Measurements from ENCODE around the gene POP4. TPM values are rescaled to one million over a fixed set of nuclear protein-coding genes. Genes with fewer than 3 reads are reported as not detected.

POP4 gene
- total and polyA plus RNA-seq, 2 of the 13 experiments (the other 11 are each of a cell fraction or from before 2014, with no cell fraction given): 32.2 to 84.0 TPM

DNA sequence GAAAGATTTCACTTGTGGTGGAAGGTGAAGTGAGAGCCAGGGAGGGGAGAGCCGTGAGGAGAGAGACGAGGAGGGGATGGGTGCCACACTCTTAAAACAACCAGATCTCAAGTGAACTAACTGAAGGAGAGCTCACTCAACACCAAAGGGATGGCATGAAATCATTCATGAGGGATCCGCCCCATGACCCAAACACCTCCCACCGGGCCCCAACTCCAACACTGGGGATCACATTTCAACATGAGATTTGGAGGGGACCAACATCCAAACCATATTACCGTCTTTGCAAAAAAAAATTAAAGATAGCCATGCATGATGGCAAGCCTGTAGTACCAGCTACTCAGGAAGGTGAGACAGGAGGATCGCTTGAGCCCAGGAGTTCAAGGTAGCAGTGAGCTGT, 34.9 kb upstream of the POP4 start (continued):
- TF ChIP-seq KLF13 (CRISPR knock-in tag; IDR thresholded peaks at IDR 0.05): no peak
- TF ChIP-seq CBX1 (IDR thresholded peaks at IDR 0.05; ENCODE audit: low read depth): no peak
- TF ChIP-seq GTF2F1 (IDR thresholded peaks at IDR 0.05; ENCODE audit: low read length): no peak

DNA sequence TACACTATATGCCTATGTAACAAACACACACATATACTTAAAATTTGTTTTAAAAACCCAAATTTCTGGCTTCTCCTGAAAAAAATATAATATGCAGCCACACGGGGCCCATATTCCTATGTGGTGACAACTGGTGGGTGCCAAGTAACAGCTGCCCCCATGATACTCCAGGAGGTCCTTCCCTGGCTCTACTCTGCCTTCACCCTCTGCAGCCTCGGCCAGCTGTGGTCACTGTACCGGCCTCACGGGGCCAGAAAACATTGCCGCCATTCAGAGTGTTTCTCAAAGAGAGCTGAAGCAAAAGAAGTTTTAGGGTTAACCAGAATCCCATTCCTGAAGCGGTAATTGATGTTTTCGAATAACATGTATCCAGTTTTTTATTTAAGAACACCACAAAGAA, 32.6 kb upstream of the POP4 start:
- in situ Hi-C loops (cut with HindIII; ENCODE audit: extremely low pct_ligation_motif_present, low pct_unique_long_range_greater_than_20kb): no loop called here
- Histone ChIP-seq H3K27me3 (ENCODE audit: control insufficient read depth in 1 of 2, insufficient read depth in 2 of 2, low read length in 2 of 2) (peaks cover 4 to 35% of the 10 kb centered on the region in 2 experiments), H3K79me2 (ENCODE audit: insufficient read depth, low read length) (no peaks in the 10 kb centered on the region), H3K4me2 (ENCODE audit: low read depth, low read length) (no peak overlapping the region), H3K4me3 (replicated peaks in 1 of 3; ENCODE audit: insufficient read depth in 1 of 3, low read depth in 2 of 3, low read length in 3 of 3) (no peak overlapping the region), H2AFZ (ENCODE audit: low read length) (no peak overlapping the region), H3K27ac (ENCODE audit: extremely low read length, insufficient read depth, low read length) (no peak overlapping the region), H3K4me1 (ENCODE audit: insufficient read depth, low read length) (no peaks in the 10 kb centered on the region), H3K9me3 (ENCODE audit: low read length) (no peaks in the 10 kb centered on the region), H3K9ac (ENCODE audit: insufficient read depth, low read depth, low read length) (no peak overlapping the region), H3K36me3 (replicated peaks in 1 of 2; ENCODE audit: control insufficient read depth in 1 of 2, insufficient read depth in 2 of 2, low read length in 2 of 2) (no peaks in the 10 kb centered on the region), H4K20me1 (ENCODE audit: insufficient read depth, low read length) (no peaks in the 10 kb centered on the region)
- DNase-seq (ENCODE audit: low spot score) (no peak), FAIRE-seq (no peak), ATAC-seq (no peak)
- WGBS (ENCODE audit: low lambda C conversion rate): 2% methylated on average over 7 of the region's 7 CpGs
- ChIA-PET CTCF (ENCODE audit: low intra/inter-chr PET ratio, low total read pairs) (no interaction called here), POLR2A (no interaction called here)
- intact Hi-C loops (cut with micrococcal nuclease; ENCODE audit: unreplicated experiment): no loop called here
- TF ChIP-seq HOXA3 (CRISPR knock-in tag; IDR thresholded peaks at IDR 0.05) (no peak), PHF21A (CRISPR knock-in tag; IDR thresholded peaks at IDR 0.05) (no peak), HOXA5 (CRISPR knock-in tag; IDR thresholded peaks at IDR 0.05) (no peak), EZH2 (conservative IDR thresholded peaks at IDR 0.05; ENCODE audit: low read depth, low read length) (no peak), NKX3-1 (CRISPR knock-in tag; IDR thresholded peaks at IDR 0.05) (no peak), EEA1 (CRISPR knock-in tag; IDR thresholded peaks at IDR 0.05; ENCODE audit: borderline replicate concordance) (no peak), PHB2 (IDR thresholded peaks at IDR 0.05; ENCODE audit: partially characterized antibody) (no peak), MED8 (CRISPR knock-in tag; IDR thresholded peaks at IDR 0.05; ENCODE audit: insufficient replicate concordance) (no peak), HNF4G (IDR thresholded peaks at IDR 0.05; ENCODE audit: borderline replicate concordance, low read depth, low read length) (no peak), HNF4G (CRISPR knock-in tag; IDR thresholded peaks at IDR 0.05; ENCODE audit: borderline replicate concordance, low read depth) (no peak), ETV6 (CRISPR knock-in tag; conservative IDR thresholded peaks at IDR 0.05) (no peak), ZNF674 (CRISPR knock-in tag; IDR thresholded peaks at IDR 0.05; ENCODE audit: low read depth) (no peak), HES4 (CRISPR knock-in tag; IDR thresholded peaks at IDR 0.05; ENCODE audit: borderline replicate concordance) (no peak), TCF12 (IDR thresholded peaks at IDR 0.05) (no peak), TCF12 (CRISPR knock-in tag; IDR thresholded peaks at IDR 0.05) (no peak)
- BruUV-seq (replicated peaks): no TSS peak
